SK-N-SH (cell line): ENCODE measurements around the gene UBE2Z.

Experiments
- JUND ChIP-seq: IDR thresholded peaks from 2 replicates; pipeline ENCODE4 v1.4.0; 2012
- MAX ChIP-seq: IDR thresholded peaks from 2 replicates; pipeline ENCODE4 v1.4.0; 2012; ENCODE audit warnings: low read depth
- POLR2AphosphoS5 ChIP-seq: IDR thresholded peaks from 2 replicates; pipeline ENCODE4 v1.6.1; 2012; ENCODE audit warnings: low read depth, low read length
- USF2 ChIP-seq: fragments of 150-350 bp; IDR thresholded peaks from 2 replicates; pipeline ENCODE4 v1.6.1; 2017; ENCODE audit warnings: antibody characterized with exemption, low read length, low read depth, borderline replicate concordance
- TF ChIP-seq, protein P1 (sequence below): fragments of 200-600 bp; sonication (generic); IDR thresholded peaks from 2 replicates; pipeline ENCODE4 v1.6.1; 2017; ENCODE audit warnings: antibody characterized with exemption, mild to moderate bottlenecking, moderate library complexity
- TF ChIP-seq, protein P2 (sequence below): IDR thresholded peaks from 2 replicates; pipeline ENCODE4 v1.4.0; 2012; ENCODE audit warnings: low read depth, borderline replicate concordance

GRCh38 chr17:48890086-48890485, 18.1 kb upstream of the UBE2Z start:
- TF ChIP-seq, protein P1, sequence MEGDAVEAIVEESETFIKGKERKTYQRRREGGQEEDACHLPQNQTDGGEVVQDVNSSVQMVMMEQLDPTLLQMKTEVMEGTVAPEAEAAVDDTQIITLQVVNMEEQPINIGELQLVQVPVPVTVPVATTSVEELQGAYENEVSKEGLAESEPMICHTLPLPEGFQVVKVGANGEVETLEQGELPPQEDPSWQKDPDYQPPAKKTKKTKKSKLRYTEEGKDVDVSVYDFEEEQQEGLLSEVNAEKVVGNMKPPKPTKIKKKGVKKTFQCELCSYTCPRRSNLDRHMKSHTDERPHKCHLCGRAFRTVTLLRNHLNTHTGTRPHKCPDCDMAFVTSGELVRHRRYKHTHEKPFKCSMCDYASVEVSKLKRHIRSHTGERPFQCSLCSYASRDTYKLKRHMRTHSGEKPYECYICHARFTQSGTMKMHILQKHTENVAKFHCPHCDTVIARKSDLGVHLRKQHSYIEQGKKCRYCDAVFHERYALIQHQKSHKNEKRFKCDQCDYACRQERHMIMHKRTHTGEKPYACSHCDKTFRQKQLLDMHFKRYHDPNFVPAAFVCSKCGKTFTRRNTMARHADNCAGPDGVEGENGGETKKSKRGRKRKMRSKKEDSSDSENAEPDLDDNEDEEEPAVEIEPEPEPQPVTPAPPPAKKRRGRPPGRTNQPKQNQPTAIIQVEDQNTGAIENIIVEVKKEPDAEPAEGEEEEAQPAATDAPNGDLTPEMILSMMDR: no peak
- no peak for TF ChIP-seq USF2
- TF ChIP-seq MAX: no peak
- no peak for TF ChIP-seq POLR2AphosphoS5
- TF ChIP-seq, protein P2, sequence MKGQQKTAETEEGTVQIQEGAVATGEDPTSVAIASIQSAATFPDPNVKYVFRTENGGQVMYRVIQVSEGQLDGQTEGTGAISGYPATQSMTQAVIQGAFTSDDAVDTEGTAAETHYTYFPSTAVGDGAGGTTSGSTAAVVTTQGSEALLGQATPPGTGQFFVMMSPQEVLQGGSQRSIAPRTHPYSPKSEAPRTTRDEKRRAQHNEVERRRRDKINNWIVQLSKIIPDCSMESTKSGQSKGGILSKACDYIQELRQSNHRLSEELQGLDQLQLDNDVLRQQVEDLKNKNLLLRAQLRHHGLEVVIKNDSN: no peak
- no peak for TF ChIP-seq JUND
